Mucosa of descending colon (tissue), 3 donors: Measurements from ENCODE around the gene SNCB. TPM values are rescaled to one million over a fixed set of nuclear protein-coding genes. Genes with fewer than 3 reads are reported as not detected.

ENCODE experiments used
- ATAC-seq: fragments of 200-7000 bp; cut with Tn5 transposase; one replicate; pipeline ENCODE4 v1.9.1; 2020; ENCODE audit warnings: mild to moderate bottlenecking, moderate library complexity
- DNase-seq, 3 donors: peaks; one replicate each; pipeline ENCODE4 v3.0.0-alpha.2; 2020
- H3K36me3 ChIP-seq: fragments of 200-600 bp; one replicate; pipeline ENCODE4 v1.8.0; 2021; ENCODE audit warnings: low read depth, mild to moderate bottlenecking
- H3K4me1 ChIP-seq: fragments of 200-600 bp; one replicate; pipeline ENCODE4 v1.8.0; 2021; ENCODE audit warnings: low read depth, mild to moderate bottlenecking
- H3K4me3 ChIP-seq: fragments of 200-600 bp; one replicate; pipeline ENCODE4 v1.8.0; 2021; ENCODE audit warnings: mild to moderate bottlenecking
- H3K9me3 ChIP-seq: fragments of 200-600 bp; one replicate; pipeline ENCODE4 v1.8.0; 2021; ENCODE audit warnings: mild to moderate bottlenecking
- CTCF ChIP-seq: fragments of 200-600 bp; IDR thresholded peaks from one replicate; pipeline ENCODE4 v1.8.0; 2022; ENCODE audit warnings: antibody characterized with exemption, mild to moderate bottlenecking
- intact Hi-C, 2 donors: fragments of 100-400 bp; cut with DNase I in 1 of 2; cut with micrococcal nuclease in 1 of 2; formaldehyde crosslinking; loops; one replicate each; pipeline versions ENCODE4 v1.11.0 to v1.11.1; 2022; cut with DNase I, micrococcal nuclease
- total RNA-seq, 3 donors: library from RNA; stranded (reverse); fragmentation: NEBNext Ultra II Directional in 2 of 3; extraction: Animal tissue kit (Norgen Biotek cat#: 25700) in 2 of 3; gene quantifications; one replicate each; pipeline versions ENCODE4 v1.2.1 to v1.2.4, GENCODE V29; 2021 to 2023
- donor health status: DM: no; HTN: no; CAD: no; lungs with moderate emphysema.
- donor health status: DM: no; HTN: no; CAD: no.
- donor health status: DM: no; HTN: yes; CAD: no.

SNCB gene
- total RNA-seq, 3 donors from 2014 or later, result 0.89 TPM; not detected in 2

- DNase-seq (no peak), ATAC-seq (no peak)
- H3K9me3 ChIP-seq, result no peaks in the 10 kb centered on the region
- no peaks in the 10 kb centered on the region for H3K36me3 ChIP-seq
- TF ChIP-seq CTCF, result no peak
- H3K4me3 ChIP-seq, result no peak overlapping the region
- intact Hi-C loops, result no loop called here
- no peaks in the 10 kb centered on the region for H3K4me1 ChIP-seq
Observed at GRCh38 chr5:176671399-176671798, 41.1 kb upstream of the SNCB start.

- DNase-seq (no peak), ATAC-seq (no peak)
- intact Hi-C loops, result no loop called here
- no peaks in the 10 kb centered on the region for H3K9me3 ChIP-seq
- H3K4me3 ChIP-seq, result no peak overlapping the region
- no peaks in the 10 kb centered on the region for H3K36me3 ChIP-seq
- no peaks in the 10 kb centered on the region for H3K4me1 ChIP-seq
- TF ChIP-seq CTCF, result no peak
Observed at GRCh38 chr5:176670449-176670848, 40.1 kb upstream of the SNCB start.

GRCh38 chr5:176667637-176668036 is 37.3 kb upstream of the SNCB start:
- ATAC-seq, result no peak
- intact Hi-C loops, result no loop called here
- Histone ChIP-seq H3K4me1 (no peaks in the 10 kb centered on the region), H3K4me3 (no peak overlapping the region), H3K36me3 (no peaks in the 10 kb centered on the region), H3K9me3 (no peaks in the 10 kb centered on the region)
- no peak for TF ChIP-seq CTCF
- no peak for DNase-seq

GRCh38 chr5:176665517-176665916 is 35.2 kb upstream of the SNCB start:
- Histone ChIP-seq H3K4me1 (peaks cover 3% of the 10 kb centered on the region), H3K9me3 (no peaks in the 10 kb centered on the region), H3K36me3 (no peaks in the 10 kb centered on the region), H3K4me3 (no peak overlapping the region)
- TF ChIP-seq CTCF, result no peak
- intact Hi-C loops, result no loop called here
- DNase-seq (no peak), ATAC-seq (no peak)

GRCh38 chr5:176664886-176665285 is 34.6 kb upstream of the SNCB start:
- TF ChIP-seq CTCF, result no peak
- ATAC-seq, result no peak
- intact Hi-C loops, result no loop called here

GRCh38 chr5:176664479-176664878 is 34.1 kb upstream of the SNCB start:
- DNase-seq, result peak in 1 of 3 donors; percentile 26
- Histone ChIP-seq H3K36me3 (no peaks in the 10 kb centered on the region), H3K4me1 (peaks cover 3% of the 10 kb centered on the region), H3K9me3 (no peaks in the 10 kb centered on the region), H3K4me3 (no peak overlapping the region)
- no peak for ATAC-seq
- intact Hi-C loops, result no loop called here
- TF ChIP-seq CTCF, result no peak

More at GRCh38 chr5:176664886-176665285, 34.6 kb upstream of the SNCB start:
- DNase-seq, result peak in 1 of 3 donors; percentile 30
- Histone ChIP-seq H3K4me1 (peaks cover 3% of the 10 kb centered on the region), H3K36me3 (no peaks in the 10 kb centered on the region), H3K4me3 (no peak overlapping the region), H3K9me3 (no peaks in the 10 kb centered on the region)
